ENCODE measurements around the gene KIAA1755. TPM values are rescaled to one million over a fixed set of nuclear protein-coding genes. Genes with fewer than 3 reads are reported as not detected.

The KIAA1755 gene
- total RNA-seq, 1 donor from 2014 or later: not detected

- intact Hi-C loops (cut with micrococcal nuclease): no loop called here
- Mint-ChIP-seq H3K36me3 (ENCODE audit: low read depth) (no peaks in the 10 kb centered on the region), H3K9me3 (no peaks in the 10 kb centered on the region), H3K27ac (no peak overlapping the region), H3K27me3 (peaks cover 12% of the 10 kb centered on the region), H3K4me1 (no peaks in the 10 kb centered on the region), H3K4me3 (no peak overlapping the region)
- no peak for DNase-seq
Measured at GRCh38 chr20:38209736-38210405, 50.7 kb downstream of the KIAA1755 start.

- no peak for DNase-seq
- Mint-ChIP-seq H3K27me3 (peaks cover 17% of the 10 kb centered on the region), H3K4me3 (no peak overlapping the region), H3K36me3 (ENCODE audit: low read depth) (no peaks in the 10 kb centered on the region), H3K9me3 (no peaks in the 10 kb centered on the region), H3K27ac (no peak overlapping the region), H3K4me1 (no peaks in the 10 kb centered on the region)
- intact Hi-C loops (cut with micrococcal nuclease): no loop called here
Measured at GRCh38 chr20:38209054-38209675, 51.4 kb downstream of the KIAA1755 start.

DNA sequence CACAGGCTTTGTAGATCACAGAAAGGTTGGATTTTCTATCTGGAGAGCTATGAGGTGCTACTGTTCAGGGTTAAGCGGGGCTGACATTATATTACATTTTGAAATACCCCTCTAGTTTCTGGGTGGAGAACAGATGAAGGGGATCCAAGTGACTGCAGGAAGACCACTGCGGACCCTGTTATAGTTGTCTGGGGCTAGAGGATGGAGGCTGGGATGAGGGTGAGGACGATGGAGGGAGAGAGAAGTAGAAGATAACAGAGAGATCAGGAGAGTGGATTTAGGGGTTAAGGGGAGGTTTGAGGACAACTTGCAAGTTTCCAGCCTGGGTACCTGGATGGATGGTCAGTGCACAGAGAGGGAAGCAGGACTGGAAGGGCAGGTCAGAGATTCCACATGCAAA is 52.0 kb downstream of the KIAA1755 start:
- H3K27ac Mint-ChIP-seq: no peak overlapping the region
- H3K9me3 Mint-ChIP-seq: no peaks in the 10 kb centered on the region
- peaks cover 18% of the 10 kb centered on the region for H3K27me3 Mint-ChIP-seq
- H3K4me1 Mint-ChIP-seq: no peaks in the 10 kb centered on the region
- intact Hi-C loops (cut with micrococcal nuclease): no loop called here
- DNase-seq: no peak
- H3K36me3 Mint-ChIP-seq (ENCODE audit: low read depth): no peaks in the 10 kb centered on the region
- no peak overlapping the region for H3K4me3 Mint-ChIP-seq

GRCh38 chr20:38208088-38208487 is 52.4 kb downstream of the KIAA1755 start:
- intact Hi-C loops (cut with micrococcal nuclease): no loop called here
- no peaks in the 10 kb centered on the region for H3K36me3 Mint-ChIP-seq (ENCODE audit: low read depth)
- H3K9me3 Mint-ChIP-seq: no peaks in the 10 kb centered on the region
- no peaks in the 10 kb centered on the region for H3K4me1 Mint-ChIP-seq
- no peak overlapping the region for H3K4me3 Mint-ChIP-seq
- H3K27me3 Mint-ChIP-seq: peaks cover 18% of the 10 kb centered on the region
- no peak for DNase-seq
- no peak overlapping the region for H3K27ac Mint-ChIP-seq

DNA sequence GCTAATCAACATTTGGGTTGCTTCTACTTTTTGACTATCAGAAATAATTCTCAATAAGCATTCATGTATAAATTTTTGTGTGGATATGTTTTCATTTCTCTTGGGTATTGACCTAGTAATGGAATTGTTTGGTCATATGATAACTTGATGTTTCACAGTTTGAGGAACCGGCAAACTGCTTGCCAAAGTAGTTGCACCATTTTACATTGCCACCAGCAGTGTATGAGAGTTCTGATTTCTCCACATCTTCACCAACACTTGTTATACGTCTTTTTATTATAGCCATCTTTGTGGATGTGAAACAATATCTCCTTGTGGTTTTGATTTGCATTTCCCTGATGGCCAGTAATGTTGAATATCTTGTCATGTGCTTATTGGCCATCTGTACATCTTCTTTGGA is 52.9 kb downstream of the KIAA1755 start:
- Mint-ChIP-seq H3K9me3 (no peaks in the 10 kb centered on the region), H3K4me1 (no peaks in the 10 kb centered on the region), H3K4me3 (no peak overlapping the region), H3K36me3 (ENCODE audit: low read depth) (no peaks in the 10 kb centered on the region), H3K27ac (no peak overlapping the region), H3K27me3 (peaks cover 18% of the 10 kb centered on the region)
- DNase-seq: no peak
- intact Hi-C loops (cut with micrococcal nuclease): no loop called here

GRCh38 chr20:38205001-38205400 is 55.5 kb downstream of the KIAA1755 start:
- Mint-ChIP-seq H3K4me1 (no peaks in the 10 kb centered on the region), H3K4me3 (no peak overlapping the region), H3K27me3 (peaks cover 18% of the 10 kb centered on the region), H3K9me3 (no peaks in the 10 kb centered on the region), H3K36me3 (ENCODE audit: low read depth) (no peaks in the 10 kb centered on the region), H3K27ac (no peak overlapping the region)
- intact Hi-C loops (cut with micrococcal nuclease): no loop called here
- DNase-seq: no peak

DNA sequence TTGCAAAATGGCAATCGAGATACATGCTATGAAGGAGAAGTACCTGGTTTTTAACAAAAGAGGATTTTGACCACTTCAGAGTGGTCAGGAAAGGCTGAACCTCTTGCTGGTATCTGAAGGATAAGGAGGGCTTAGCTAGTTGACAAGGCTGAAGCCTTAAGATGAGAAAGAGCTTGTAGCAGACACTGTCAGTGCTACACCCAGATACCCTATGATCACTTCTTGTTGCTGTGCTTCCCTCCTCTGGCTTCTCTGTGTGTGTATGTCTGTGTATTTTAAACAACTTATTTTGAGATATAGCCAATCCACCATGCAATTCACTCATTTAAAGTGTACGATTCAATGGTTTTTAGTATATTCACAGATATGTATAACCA is 56.6 kb downstream of the KIAA1755 start:
- Mint-ChIP-seq H3K36me3 (ENCODE audit: low read depth) (no peaks in the 10 kb centered on the region), H3K9me3 (no peaks in the 10 kb centered on the region), H3K27ac (no peak overlapping the region), H3K4me3 (no peak overlapping the region), H3K4me1 (no peaks in the 10 kb centered on the region), H3K27me3 (peaks cover 18% of the 10 kb centered on the region)
- no peak for DNase-seq
- intact Hi-C loops (cut with micrococcal nuclease): no loop called here

GRCh38 chr20:38203337-38203980 is 57.1 kb downstream of the KIAA1755 start:
- Mint-ChIP-seq H3K4me1 (no peaks in the 10 kb centered on the region), H3K9me3 (no peaks in the 10 kb centered on the region), H3K27me3 (peaks cover 15% of the 10 kb centered on the region), H3K27ac (no peak overlapping the region), H3K36me3 (ENCODE audit: low read depth) (no peaks in the 10 kb centered on the region), H3K4me3 (no peak overlapping the region)
- intact Hi-C loops (cut with micrococcal nuclease): no loop called here
- no peak for DNase-seq

GRCh38 chr20:38202982-38203293 is 57.6 kb downstream of the KIAA1755 start:
- H3K9me3 Mint-ChIP-seq: no peaks in the 10 kb centered on the region
- no peak overlapping the region for H3K4me3 Mint-ChIP-seq
- no peaks in the 10 kb centered on the region for H3K4me1 Mint-ChIP-seq
- intact Hi-C loops (cut with micrococcal nuclease): no loop called here
- DNase-seq: no peak
- no peaks in the 10 kb centered on the region for H3K36me3 Mint-ChIP-seq (ENCODE audit: low read depth)
- peaks cover 11% of the 10 kb centered on the region for H3K27me3 Mint-ChIP-seq
- no peak overlapping the region for H3K27ac Mint-ChIP-seq

DNA sequence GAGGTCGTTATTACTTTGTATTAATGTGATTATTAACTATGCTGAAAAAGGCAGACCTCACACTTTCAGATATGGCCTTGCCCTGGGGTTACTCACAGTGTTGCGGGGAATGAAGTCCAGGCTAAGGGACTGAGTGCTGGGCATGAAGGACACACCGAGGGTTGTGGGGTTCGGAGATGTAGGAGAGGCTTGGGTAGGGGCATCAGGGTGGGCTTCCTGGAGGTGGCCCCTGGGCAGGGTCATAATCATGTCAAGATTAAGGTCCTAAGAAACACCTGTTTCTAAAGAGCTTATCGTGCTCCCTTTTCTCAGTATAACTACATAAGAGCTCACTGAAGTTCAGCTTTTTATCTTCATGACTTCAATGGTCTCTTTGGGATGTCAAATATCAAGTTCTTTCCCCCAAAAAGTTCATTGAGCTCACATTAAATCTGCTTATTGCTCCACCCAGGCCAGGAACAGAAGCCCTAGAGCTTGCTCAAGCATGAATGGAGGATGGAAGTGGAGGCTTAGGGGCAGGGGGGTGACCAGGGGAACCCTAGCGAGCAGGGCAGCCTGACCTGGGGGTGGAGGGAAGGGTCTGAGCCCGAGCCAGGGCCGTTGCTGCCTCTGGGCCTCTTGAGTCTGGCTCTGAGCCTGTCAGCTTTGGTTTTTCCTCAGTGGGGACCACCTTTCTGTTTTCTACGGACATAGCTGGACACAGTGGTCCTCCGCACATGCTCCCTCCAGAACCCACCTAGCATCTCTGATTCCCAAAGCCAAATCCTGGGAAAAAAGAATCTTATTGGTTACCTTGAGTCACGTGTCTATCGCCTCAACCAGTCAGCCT is 58.2 kb downstream of the KIAA1755 start:
- peaks cover 9% of the 10 kb centered on the region for H3K27me3 Mint-ChIP-seq
- H3K27ac Mint-ChIP-seq: no peak overlapping the region
- DNase-seq: no peak
- intact Hi-C loops (cut with micrococcal nuclease): no loop called here
- no peaks in the 10 kb centered on the region for H3K9me3 Mint-ChIP-seq
- no peak overlapping the region for H3K4me3 Mint-ChIP-seq
- H3K36me3 Mint-ChIP-seq (ENCODE audit: low read depth): no peaks in the 10 kb centered on the region
- no peaks in the 10 kb centered on the region for H3K4me1 Mint-ChIP-seq

- Mint-ChIP-seq H3K27me3 (peaks cover 9% of the 10 kb centered on the region), H3K4me1 (no peaks in the 10 kb centered on the region), H3K4me3 (no peak overlapping the region), H3K36me3 (ENCODE audit: low read depth) (no peaks in the 10 kb centered on the region), H3K27ac (no peak overlapping the region), H3K9me3 (no peaks in the 10 kb centered on the region)
- DNase-seq: no peak
- intact Hi-C loops (cut with micrococcal nuclease): no loop called here
Measured at GRCh38 chr20:38201356-38201755, 59.2 kb downstream of the KIAA1755 start.

DNA sequence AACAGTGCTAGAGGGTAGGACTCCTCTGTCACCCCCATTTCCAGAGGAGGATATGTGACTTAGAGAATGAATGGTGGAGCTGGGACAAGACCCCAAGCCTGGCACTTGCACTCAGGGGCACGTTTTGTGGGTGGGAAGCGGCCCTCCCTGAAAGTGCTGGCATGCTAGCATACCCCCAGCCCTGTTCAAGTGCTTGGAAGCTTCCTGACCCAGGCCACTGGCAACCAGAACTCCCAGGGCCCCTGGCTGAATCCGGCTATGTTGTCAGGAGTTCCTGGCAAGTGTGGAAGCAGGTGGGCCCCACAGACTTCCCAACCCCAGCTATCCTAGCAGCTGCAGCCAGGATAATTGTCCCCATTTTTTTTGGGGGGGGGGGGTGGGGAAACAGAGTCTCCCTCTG is 59.9 kb downstream of the KIAA1755 start:
- no peak overlapping the region for H3K27ac Mint-ChIP-seq
- no peak for DNase-seq
- no peak overlapping the region for H3K4me3 Mint-ChIP-seq
- peaks cover 9% of the 10 kb centered on the region for H3K27me3 Mint-ChIP-seq
- no peaks in the 10 kb centered on the region for H3K9me3 Mint-ChIP-seq
- intact Hi-C loops (cut with micrococcal nuclease): no loop called here
- no peaks in the 10 kb centered on the region for H3K36me3 Mint-ChIP-seq (ENCODE audit: low read depth)
- H3K4me1 Mint-ChIP-seq: no peaks in the 10 kb centered on the region

DNA sequence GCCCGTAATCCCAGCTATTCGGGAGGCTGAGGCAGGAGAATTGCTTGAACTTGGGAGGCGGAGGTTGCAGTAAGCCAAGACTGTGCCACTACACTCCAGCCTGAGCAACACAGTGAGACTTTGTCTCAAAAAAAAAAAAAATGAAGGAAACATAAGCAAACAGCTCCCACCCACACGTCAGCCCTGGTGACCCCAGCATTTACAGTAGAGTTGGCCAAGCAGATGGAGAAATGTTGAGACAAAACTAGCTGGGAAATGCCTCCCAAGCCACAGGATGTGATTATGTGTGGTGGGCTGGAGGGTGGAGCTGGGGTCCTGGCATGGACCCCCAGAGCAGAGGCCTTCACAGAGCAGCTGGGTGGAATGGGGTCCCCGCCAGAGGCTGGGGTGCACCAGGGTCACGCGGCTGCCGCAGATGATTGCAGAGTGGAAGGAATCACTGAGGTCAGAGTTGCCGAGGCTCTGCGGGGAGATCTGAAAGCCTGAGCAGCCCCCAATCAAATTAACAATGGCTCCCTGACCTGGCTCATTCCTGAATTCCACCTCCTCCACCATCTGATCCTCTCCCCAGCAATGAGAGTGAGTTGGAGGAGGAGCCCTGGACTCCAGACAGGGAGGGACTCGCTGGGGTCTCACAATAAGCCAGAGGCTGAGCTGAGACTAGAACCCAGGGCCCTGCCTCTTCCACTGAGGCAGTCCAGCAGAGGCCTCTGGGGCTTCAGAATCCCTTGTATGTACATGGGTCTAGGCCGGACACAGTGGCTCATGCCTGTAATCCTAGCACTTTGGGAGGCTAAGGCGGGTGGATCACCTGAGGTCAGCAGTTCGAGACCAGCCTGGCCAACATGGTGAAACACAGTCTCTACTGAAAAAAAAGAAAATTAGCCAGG is 60.8 kb downstream of the KIAA1755 start:
- H3K4me1 Mint-ChIP-seq: no peaks in the 10 kb centered on the region
- H3K4me3 Mint-ChIP-seq: no peak overlapping the region
- H3K36me3 Mint-ChIP-seq (ENCODE audit: low read depth): no peaks in the 10 kb centered on the region
- DNase-seq: no peak
- H3K27me3 Mint-ChIP-seq: peaks cover 8% of the 10 kb centered on the region
- intact Hi-C loops (cut with micrococcal nuclease): no loop called here
- no peaks in the 10 kb centered on the region for H3K9me3 Mint-ChIP-seq
- no peak overlapping the region for H3K27ac Mint-ChIP-seq

Measured in activated CD4-positive, alpha-beta T cell treated with anti-CD3 and anti-CD28 coated beads, Interleukin-2, amount 10 ng/mL, durations not matched to agents 24 days and 14 days (primary cell).